ENCODE measurements around the gene CACNA1I. TPM values are rescaled to one million over a fixed set of nuclear protein-coding genes. Genes with fewer than 3 reads are reported as not detected.

The CACNA1I gene
- polyA plus RNA-seq, 1 of the 3 experiments (the other 2 are of a cell fraction), result not detected

DNA sequence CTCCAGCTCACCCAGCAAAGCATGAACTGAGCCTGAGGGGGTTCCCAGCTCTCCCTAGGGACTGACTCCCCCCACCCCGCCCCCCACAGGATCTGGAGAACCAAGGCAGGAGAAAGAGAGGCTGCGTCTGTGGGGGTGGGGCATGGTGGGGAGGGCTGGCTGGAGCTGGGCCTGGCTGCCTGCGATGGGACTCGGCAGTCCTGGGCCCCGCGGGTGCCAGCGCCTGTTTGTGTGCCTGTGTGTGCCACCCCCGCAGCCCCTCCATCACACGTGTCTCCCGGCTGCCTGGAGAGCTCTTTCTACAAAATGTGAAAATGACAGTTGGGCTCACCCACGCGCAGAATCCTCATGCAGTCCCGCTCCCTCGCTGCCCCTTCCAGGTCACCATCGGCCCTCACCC, 46.8 kb downstream of the CACNA1I start:
- POLR2A ChIA-PET, result no interaction called here
- peak; percentile 48 for DNase-seq
- Histone ChIP-seq H3K4me2 (no peak overlapping the region), H3K4me3 (ENCODE audit: low read depth in 2 of 2, low read length in 1 of 2) (no peak overlapping the region), H3K9me2 (no peaks in the 10 kb centered on the region), H3K27me3 (ENCODE audit: insufficient read depth) (no peaks in the 10 kb centered on the region), H3K79me2 (ENCODE audit: insufficient read depth) (no peaks in the 10 kb centered on the region), H3K9ac (no peak overlapping the region), H3K4me1 (ENCODE audit: control insufficient read depth in 1 of 2, insufficient read depth in 2 of 2, low read depth in 1 of 2, low read length in 1 of 2) (peaks cover 0 to 4% of the 10 kb centered on the region in 2 experiments; a peak in 1 of 4 replicates), H3K27ac (ENCODE audit: low read depth in 2 of 2, low read length in 1 of 2) (no peak overlapping the region), H2AFZ (ENCODE audit: low read depth) (no peak overlapping the region), H4K20me1 (ENCODE audit: insufficient read depth) (no peaks in the 10 kb centered on the region), H3K36me3 (replicated peaks in 1 of 2; ENCODE audit: control insufficient read depth in 1 of 2, insufficient read depth in 2 of 2, low read length in 1 of 2) (no peaks in the 10 kb centered on the region), H3F3A (replicated peaks; ENCODE audit: insufficient read depth) (no peaks in the 10 kb centered on the region), H3K9me3 (no peaks in the 10 kb centered on the region)
- 22% methylated on average over 4 of the region's 15 CpGs for WGBS (ENCODE audit: low lambda C conversion rate)
- CTCF ChIA-PET, result interaction anchor here (1.2 kb wide), 1 partner anchor 408 kb away, joined by 3 read pairs; no protein-coding TSS in a partner anchor
- TF ChIP-seq CHD2 (IDR thresholded peaks at IDR 0.05; ENCODE audit: low read length, partially characterized antibody) (no peak), EP300 (IDR thresholded peaks at IDR 0.05; ENCODE audit: borderline replicate concordance in 1 of 2, low read depth in 1 of 2, low read length in 1 of 2) (no peak), JUND (IDR thresholded peaks at IDR 0.05) (no peak), RCOR1 (IDR thresholded peaks at IDR 0.05; ENCODE audit: low read length) (no peak)
- TF ChIP-seq, protein P1, sequence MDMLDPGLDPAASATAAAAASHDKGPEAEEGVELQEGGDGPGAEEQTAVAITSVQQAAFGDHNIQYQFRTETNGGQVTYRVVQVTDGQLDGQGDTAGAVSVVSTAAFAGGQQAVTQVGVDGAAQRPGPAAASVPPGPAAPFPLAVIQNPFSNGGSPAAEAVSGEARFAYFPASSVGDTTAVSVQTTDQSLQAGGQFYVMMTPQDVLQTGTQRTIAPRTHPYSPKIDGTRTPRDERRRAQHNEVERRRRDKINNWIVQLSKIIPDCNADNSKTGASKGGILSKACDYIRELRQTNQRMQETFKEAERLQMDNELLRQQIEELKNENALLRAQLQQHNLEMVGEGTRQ (IDR thresholded peaks at IDR 0.05; ENCODE audit: borderline replicate concordance, low read depth, low read length), result no peak
- TF ChIP-seq, protein P2, sequence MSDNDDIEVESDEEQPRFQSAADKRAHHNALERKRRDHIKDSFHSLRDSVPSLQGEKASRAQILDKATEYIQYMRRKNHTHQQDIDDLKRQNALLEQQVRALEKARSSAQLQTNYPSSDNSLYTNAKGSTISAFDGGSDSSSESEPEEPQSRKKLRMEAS (IDR thresholded peaks at IDR 0.05; ENCODE audit: low read depth), result no peak

DNA sequence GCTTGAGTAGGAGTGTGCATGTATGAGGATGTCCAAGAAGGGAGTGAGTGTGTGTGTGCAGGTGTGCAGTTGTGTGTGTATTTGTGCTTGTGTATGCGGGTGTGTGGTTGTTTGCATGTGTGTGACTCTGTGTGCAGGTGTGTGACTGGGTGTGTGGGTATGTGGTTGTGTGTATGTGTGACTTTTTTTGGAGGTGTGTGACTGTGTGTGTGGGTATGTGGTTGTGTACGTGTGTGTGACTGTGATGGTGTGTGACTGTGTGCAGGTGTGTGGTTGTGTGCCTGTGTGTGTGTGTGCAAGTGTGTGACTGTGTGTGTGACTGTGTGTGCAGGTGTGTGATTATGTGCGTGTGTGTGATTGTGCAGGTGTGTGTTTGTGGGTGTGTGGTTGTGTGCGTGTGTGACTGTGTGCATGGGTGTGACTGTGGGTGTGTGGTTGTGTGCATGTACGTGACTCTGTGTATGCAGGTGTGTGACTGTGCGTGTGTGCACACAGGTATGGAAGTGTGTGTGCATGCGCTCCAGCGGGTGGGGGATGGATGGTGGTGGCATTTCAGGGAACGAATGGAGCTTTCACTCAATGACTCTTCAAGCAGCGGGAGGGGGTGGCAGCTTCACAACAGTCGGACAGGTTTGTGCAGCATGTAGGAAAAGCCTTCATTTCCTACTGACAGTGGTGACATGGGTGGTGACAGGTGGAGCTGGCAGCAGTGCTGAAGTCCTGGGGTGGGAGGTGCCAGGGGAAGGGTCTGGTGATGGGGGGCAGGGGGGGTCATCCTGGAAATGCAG, 47.6 kb downstream of the CACNA1I start:
- WGBS (ENCODE audit: low lambda C conversion rate), result 69% methylated on average over 7 of the region's 11 CpGs
- no peaks in the 10 kb centered on the region for H3K9me3 ChIP-seq
- no peaks in the 10 kb centered on the region for H3K27me3 ChIP-seq (ENCODE audit: insufficient read depth)
- ChIA-PET POLR2A (no interaction called here), CTCF (interaction anchor here (1.2 kb wide), 1 partner anchor 407 kb away, joined by 3 read pairs; no protein-coding TSS in a partner anchor)
- no peaks in the 10 kb centered on the region for H3F3A ChIP-seq (replicated peaks; ENCODE audit: insufficient read depth)
- H3K79me2 ChIP-seq (ENCODE audit: insufficient read depth), result no peaks in the 10 kb centered on the region
- no peak overlapping the region for H3K4me3 ChIP-seq (ENCODE audit: low read depth in 2 of 2, low read length in 1 of 2)
- no peak overlapping the region for H3K9ac ChIP-seq
- H4K20me1 ChIP-seq (ENCODE audit: insufficient read depth), result no peaks in the 10 kb centered on the region
- H3K36me3 ChIP-seq (replicated peaks in 1 of 2; ENCODE audit: control insufficient read depth in 1 of 2, insufficient read depth in 2 of 2, low read length in 1 of 2), result no peaks in the 10 kb centered on the region
- DNase-seq, result no peak
- H2AFZ ChIP-seq (ENCODE audit: low read depth), result no peak overlapping the region
- H3K4me2 ChIP-seq, result no peak overlapping the region
- H3K27ac ChIP-seq (ENCODE audit: low read depth in 2 of 2, low read length in 1 of 2), result no peak overlapping the region
- no peaks in the 10 kb centered on the region for H3K9me2 ChIP-seq
- TF ChIP-seq SIN3A (IDR thresholded peaks at IDR 0.05; ENCODE audit: borderline replicate concordance, low read depth, low read length), result no peak
- no peak for TF ChIP-seq MXI1 (IDR thresholded peaks at IDR 0.05; ENCODE audit: low read depth, low read length)
- no peak for TF ChIP-seq RXRA (IDR thresholded peaks at IDR 0.05; ENCODE audit: borderline replicate concordance, low read depth)
- no peak for TF ChIP-seq TAF1 (IDR thresholded peaks at IDR 0.05; ENCODE audit: borderline replicate concordance, low read depth, low read length)
- TF ChIP-seq FOXJ3 (CRISPR knock-in tag; IDR thresholded peaks at IDR 0.05), result no peak
- TF ChIP-seq SMC3 (IDR thresholded peaks at IDR 0.05; ENCODE audit: low read depth, low read length), result no peak
- TF ChIP-seq, protein P3, sequence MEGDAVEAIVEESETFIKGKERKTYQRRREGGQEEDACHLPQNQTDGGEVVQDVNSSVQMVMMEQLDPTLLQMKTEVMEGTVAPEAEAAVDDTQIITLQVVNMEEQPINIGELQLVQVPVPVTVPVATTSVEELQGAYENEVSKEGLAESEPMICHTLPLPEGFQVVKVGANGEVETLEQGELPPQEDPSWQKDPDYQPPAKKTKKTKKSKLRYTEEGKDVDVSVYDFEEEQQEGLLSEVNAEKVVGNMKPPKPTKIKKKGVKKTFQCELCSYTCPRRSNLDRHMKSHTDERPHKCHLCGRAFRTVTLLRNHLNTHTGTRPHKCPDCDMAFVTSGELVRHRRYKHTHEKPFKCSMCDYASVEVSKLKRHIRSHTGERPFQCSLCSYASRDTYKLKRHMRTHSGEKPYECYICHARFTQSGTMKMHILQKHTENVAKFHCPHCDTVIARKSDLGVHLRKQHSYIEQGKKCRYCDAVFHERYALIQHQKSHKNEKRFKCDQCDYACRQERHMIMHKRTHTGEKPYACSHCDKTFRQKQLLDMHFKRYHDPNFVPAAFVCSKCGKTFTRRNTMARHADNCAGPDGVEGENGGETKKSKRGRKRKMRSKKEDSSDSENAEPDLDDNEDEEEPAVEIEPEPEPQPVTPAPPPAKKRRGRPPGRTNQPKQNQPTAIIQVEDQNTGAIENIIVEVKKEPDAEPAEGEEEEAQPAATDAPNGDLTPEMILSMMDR (IDR thresholded peaks at IDR 0.05), result no peak
- no peak for TF ChIP-seq NRF1 (IDR thresholded peaks at IDR 0.05; ENCODE audit: low read depth, low read length)
- no peak for TF ChIP-seq TEAD4 (IDR thresholded peaks at IDR 0.05; ENCODE audit: borderline replicate concordance, insufficient read depth)
- peaks cover 0 to 4% of the 10 kb centered on the region in 2 experiments; a peak in 1 of 4 replicates for H3K4me1 ChIP-seq (ENCODE audit: control insufficient read depth in 1 of 2, insufficient read depth in 2 of 2, low read depth in 1 of 2, low read length in 1 of 2)

Data from SK-N-SH (cell line).